Neural progenitor cell (in vitro differentiated cells): ENCODE results near the gene CYP2U1. TPM values are rescaled to one million over a fixed set of nuclear protein-coding genes. Genes with fewer than 3 reads are reported as not detected.

Source experiments
- DNase-seq: peaks from one replicate; pipeline ENCODE4 v3.0.0-alpha.2; 2016; ENCODE audit warnings: low spot score
- H2AFZ ChIP-seq: fragments of 200-600 bp; sonication (generic); replicated peaks from 2 replicates; pipeline ENCODE4 v1.6.1; 2016; ENCODE audit warnings: antibody characterized with exemption
- H3F3A ChIP-seq: fragments of 200-600 bp; sonication (generic); 2 replicates; pipeline ENCODE4 v1.6.1; 2016; ENCODE audit warnings: antibody characterized with exemption, low read depth
- H3K27ac ChIP-seq: fragments of 200-600 bp; sonication (generic); 2 replicates; pipeline ENCODE4 v1.5.1; 2016; ENCODE audit warnings: mild to moderate bottlenecking
- H3K27me3 ChIP-seq: fragments of 200-600 bp; sonication (generic); 2 replicates; pipeline ENCODE4 v1.6.1; 2016; ENCODE audit warnings: mild to moderate bottlenecking, moderate library complexity
- H3K36me3 ChIP-seq: fragments of 200-600 bp; sonication (generic); 2 replicates; pipeline ENCODE4 v1.5.1; 2016
- H3K4me1 ChIP-seq: fragments of 200-600 bp; sonication (generic); 2 replicates; pipeline ENCODE4 v1.6.1; 2016; ENCODE audit warnings: mixed run types
- H3K4me2 ChIP-seq: fragments of 200-600 bp; sonication (generic); 2 replicates; pipeline ENCODE4 v1.6.1; 2016
- H3K4me3 ChIP-seq: fragments of 200-600 bp; sonication (generic); 2 replicates; pipeline ENCODE4 v1.5.1; 2016
- H3K79me2 ChIP-seq: fragments of 200-600 bp; sonication (generic); 2 replicates; pipeline ENCODE4 v1.6.1; 2016; ENCODE audit warnings: low read depth
- H3K9ac ChIP-seq: fragments of 200-600 bp; sonication (generic); 2 replicates; pipeline ENCODE4 v1.6.1; 2016
- H3K9me3 ChIP-seq: fragments of 200-600 bp; sonication (generic); 2 replicates; pipeline ENCODE4 v1.5.1; 2016; ENCODE audit warnings: low read depth
- H4K20me1 ChIP-seq: fragments of 200-600 bp; sonication (generic); 2 replicates; pipeline ENCODE4 v1.6.1; 2016; ENCODE audit warnings: low read depth
- H3K27ac Mint-ChIP-seq: 3 replicates; pipeline ENCODE4 v1.8.0; 2021; ENCODE audit warnings: mixed read lengths
- H3K27me3 Mint-ChIP-seq: 2 replicates; pipeline ENCODE4 v1.8.0; 2022; ENCODE audit warnings: low read depth, mild to moderate bottlenecking, inconsistent platforms, moderate library complexity, mixed read lengths; ENCODE audit not compliant: insufficient read depth
- H3K36me3 Mint-ChIP-seq: 3 replicates; pipeline ENCODE4 v1.8.0; 2021; ENCODE audit warnings: mixed read lengths
- H3K4me1 Mint-ChIP-seq: 3 replicates; pipeline ENCODE4 v1.8.0; 2021; ENCODE audit warnings: mixed read lengths
- H3K4me3 Mint-ChIP-seq: 3 replicates; pipeline ENCODE4 v1.8.0; 2021; ENCODE audit warnings: mild to moderate bottlenecking, moderate library complexity, mixed read lengths
- H3K9me3 Mint-ChIP-seq: 3 replicates; pipeline ENCODE4 v1.8.0; 2020; ENCODE audit warnings: mixed read lengths
- CTCF ChIP-seq: fragments of 200-600 bp; sonication (generic); IDR thresholded peaks from 2 replicates; pipeline ENCODE4 v1.5.1; 2017; ENCODE audit warnings: antibody characterized with exemption, mild to moderate bottlenecking
- EZH2 ChIP-seq: fragments of 200-600 bp; sonication (generic); IDR thresholded peaks from 2 replicates; pipeline ENCODE4 v1.6.1; 2017; ENCODE audit warnings: antibody characterized with exemption, mild to moderate bottlenecking, moderate library complexity
- EZH2phosphoT487 ChIP-seq: fragments of 200-600 bp; sonication (generic); IDR thresholded peaks from 2 replicates; pipeline ENCODE4 v1.6.1; 2017; ENCODE audit warnings: antibody characterized with exemption
- total RNA-seq: library from RNA; depleted of rRNA; stranded (reverse); fragments of >200 nt; gene quantifications from 2 replicates; pipeline ENCODE4 v1.2.3, GENCODE V29; 2015; ENCODE audit warnings: low replicate concordance

CYP2U1 gene
- total RNA-seq, 1 donor from 2014 or later, result 8.4 TPM

GRCh38 chr4:107987916-107988762 is 56.8 kb downstream of the CYP2U1 start:
- peaks cover 12% of the 10 kb centered on the region for H3K27me3 ChIP-seq
- no peak overlapping the region for H3K27ac Mint-ChIP-seq
- no peak overlapping the region for H3K4me3 ChIP-seq
- H3K4me2 ChIP-seq, result no peak overlapping the region
- no peak overlapping the region for H2AFZ ChIP-seq
- H3F3A ChIP-seq, result peaks cover 8% of the 10 kb centered on the region
- no peaks in the 10 kb centered on the region for H3K9me3 ChIP-seq
- DNase-seq, result no peak
- peaks cover 22% of the 10 kb centered on the region for H4K20me1 ChIP-seq
- H3K4me3 Mint-ChIP-seq, result no peak overlapping the region
- no peaks in the 10 kb centered on the region for H3K9me3 Mint-ChIP-seq
- H3K79me2 ChIP-seq, result peaks cover 27% of the 10 kb centered on the region
- TF ChIP-seq EZH2phosphoT487 (no peak), CTCF (no peak), EZH2 (no peak)
- H3K4me1 Mint-ChIP-seq, result peaks cover 25% of the 10 kb centered on the region
- H3K36me3 ChIP-seq, result no peaks in the 10 kb centered on the region
- peaks cover 17% of the 10 kb centered on the region for H3K4me1 ChIP-seq
- no peaks in the 10 kb centered on the region for H3K36me3 Mint-ChIP-seq
- no peak overlapping the region for H3K27ac ChIP-seq
- no peaks in the 10 kb centered on the region for H3K27me3 Mint-ChIP-seq
- no peak overlapping the region for H3K9ac ChIP-seq

DNA sequence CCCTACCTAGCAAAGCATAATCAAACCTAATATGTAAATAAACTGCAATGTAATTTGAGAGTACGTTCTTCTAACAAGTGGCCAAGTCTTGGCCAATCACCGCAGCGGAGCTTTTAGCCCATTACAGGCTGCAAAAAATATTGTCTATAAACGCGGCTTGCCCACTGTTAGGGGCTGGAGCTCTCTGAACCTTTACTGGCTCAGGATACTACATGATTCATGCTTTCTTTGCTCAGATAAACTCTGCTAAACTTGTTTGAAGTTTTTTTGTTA is 57.4 kb downstream of the CYP2U1 start:
- Histone ChIP-seq H3K9ac (no peak overlapping the region), H3K27me3 (peaks cover 12% of the 10 kb centered on the region), H4K20me1 (peaks cover 22% of the 10 kb centered on the region), H3K4me1 (peaks cover 17% of the 10 kb centered on the region), H3K4me3 (no peak overlapping the region), H3F3A (peaks cover 8% of the 10 kb centered on the region), H3K4me2 (peak overlapping the region; percentile 87), H3K9me3 (no peaks in the 10 kb centered on the region), H3K36me3 (no peaks in the 10 kb centered on the region), H2AFZ (no peak overlapping the region), H3K79me2 (peaks cover 32% of the 10 kb centered on the region), H3K27ac (no peak overlapping the region)
- H3K9me3 Mint-ChIP-seq, result no peaks in the 10 kb centered on the region
- H3K4me1 Mint-ChIP-seq, result peaks cover 29% of the 10 kb centered on the region
- H3K4me3 Mint-ChIP-seq, result no peak overlapping the region
- no peak overlapping the region for H3K27ac Mint-ChIP-seq
- DNase-seq, result no peak
- H3K36me3 Mint-ChIP-seq, result no peaks in the 10 kb centered on the region
- TF ChIP-seq EZH2 (no peak), EZH2phosphoT487 (no peak), CTCF (no peak)
- H3K27me3 Mint-ChIP-seq, result no peaks in the 10 kb centered on the region

DNA sequence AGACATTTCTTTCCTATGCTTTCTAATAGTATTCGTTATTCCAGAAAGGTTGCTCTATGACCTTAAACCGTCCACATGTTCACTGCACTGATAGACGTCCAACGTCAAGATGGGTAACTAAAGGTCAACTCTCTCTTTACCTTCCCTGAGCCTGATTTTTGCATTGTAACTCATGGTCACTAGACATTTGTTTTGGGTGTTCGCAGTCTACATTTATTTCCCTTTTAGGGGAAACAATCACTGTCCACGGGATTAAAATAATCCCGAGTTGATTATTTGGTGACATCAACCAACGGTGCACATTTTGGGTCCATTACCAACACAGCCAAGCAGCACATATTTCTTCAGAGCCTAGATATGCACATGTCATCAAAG is 57.8 kb downstream of the CYP2U1 start:
- H3K4me1 ChIP-seq, result peaks cover 17% of the 10 kb centered on the region
- no peak overlapping the region for H3K27ac Mint-ChIP-seq
- H3K79me2 ChIP-seq, result peaks cover 37% of the 10 kb centered on the region

More for the DNA sequence above, 57.8 kb downstream of the CYP2U1 start:
- Mint-ChIP-seq H3K4me1 (peaks cover 30% of the 10 kb centered on the region), H3K9me3 (no peaks in the 10 kb centered on the region), H3K4me3 (peak overlapping the region; percentile 87), H3K27me3 (no peaks in the 10 kb centered on the region), H3K36me3 (no peaks in the 10 kb centered on the region)
- H3K9ac ChIP-seq, result no peak overlapping the region
- DNase-seq, result no peak
- peak overlapping the region; percentile 70 for H3K4me3 ChIP-seq
- H4K20me1 ChIP-seq, result peaks cover 22% of the 10 kb centered on the region
- no peaks in the 10 kb centered on the region for H3K9me3 ChIP-seq
- H3F3A ChIP-seq, result peaks cover 8% of the 10 kb centered on the region
- TF ChIP-seq CTCF (no peak), EZH2 (no peak), EZH2phosphoT487 (no peak)
- H2AFZ ChIP-seq, result peak overlapping the region; percentile 94
- no peaks in the 10 kb centered on the region for H3K36me3 ChIP-seq
- peaks cover 12% of the 10 kb centered on the region for H3K27me3 ChIP-seq
- H3K4me2 ChIP-seq, result peak overlapping the region; percentile 87
- H3K27ac ChIP-seq, result no peak overlapping the region
